IMR-90 (cell line): Measurements from ENCODE around the gene EPN2. TPM values are rescaled to one million over a fixed set of nuclear protein-coding genes. Genes with fewer than 3 reads are reported as not detected.

Experiments
- ATAC-seq: fragments of 200-7000 bp; cut with Tn5 transposase; 2 replicates; pipeline ENCODE4 v1.9.1; 2020; ENCODE audit warnings: low read depth, mild to moderate bottlenecking, moderate library complexity
- BruUV-seq: library from RNA; stranded (reverse); fragments of 400-500 nt; replicated peaks from 2 replicates; lab custom pipeline; 2021; lab: Mats Ljungman, UMichigan
- CTCF ChIA-PET: fragments of 300-600 bp; formaldehyde crosslinking; extraction: SDS; loops from one replicate; lab custom pipeline; 2021; ENCODE audit warnings: antibody characterized with exemption; lab: Yijun Ruan, JAX
- POLR2A ChIA-PET: fragments of 300-600 bp; sonication (Branson Sonifier 250); formaldehyde crosslinking; loops from one replicate; lab custom pipeline; 2022; ENCODE audit warnings: antibody characterized with exemption; ENCODE audit not compliant: unreplicated experiment; lab: Charles Lee
- DNase-seq: peaks from one replicate; pipeline ENCODE4 v3.0.0; 2013
- H2AFZ ChIP-seq: replicated peaks from 2 replicates; pipeline ENCODE3; 2013; ENCODE audit warnings: low read length, mild to moderate bottlenecking; ENCODE audit not compliant: poor library complexity
- H2AK5ac ChIP-seq: 2 replicates; pipeline ENCODE4 v1.6.1; 2013; ENCODE audit warnings: low read depth, low read length, inconsistent platforms
- H2AK9ac ChIP-seq: replicated peaks from 2 replicates; pipeline ENCODE3; 2013; ENCODE audit warnings: mild to moderate bottlenecking, low read depth, low read length, moderate library complexity; ENCODE audit not compliant: poor library complexity
- H2BK120ac ChIP-seq: 2 replicates; pipeline ENCODE4 v1.6.1; 2013; ENCODE audit warnings: low read depth, low read length, inconsistent platforms
- H2BK15ac ChIP-seq: 3 replicates; pipeline ENCODE4 v1.6.1; 2013; ENCODE audit warnings: low read depth, low read length, inconsistent platforms
- H2BK20ac ChIP-seq: 2 replicates; pipeline ENCODE4 v1.6.1; 2013; ENCODE audit warnings: low read depth, mild to moderate bottlenecking, inconsistent platforms, low read length, moderate library complexity
- H2BK5ac ChIP-seq: 2 replicates; pipeline ENCODE4 v1.6.1; 2013; ENCODE audit warnings: mild to moderate bottlenecking, low read depth, low read length, inconsistent platforms; ENCODE audit not compliant: poor library complexity, severe bottlenecking
- H3K14ac ChIP-seq: replicated peaks from 2 replicates; pipeline ENCODE4 v1.6.1; 2013; ENCODE audit warnings: low read depth, low read length, inconsistent platforms
- H3K18ac ChIP-seq: 2 replicates; pipeline ENCODE4 v1.6.1; 2013; ENCODE audit warnings: low read depth, low read length, control low read depth
- H3K23ac ChIP-seq: 2 replicates; pipeline ENCODE4 v1.6.1; 2013; ENCODE audit warnings: low read depth, low read length, inconsistent platforms
- H3K27ac ChIP-seq: 2 replicates; pipeline ENCODE4 v1.5.1; 2013; ENCODE audit warnings: mild to moderate bottlenecking, control low read depth, low read length; ENCODE audit not compliant: insufficient read depth
- H3K27me3 ChIP-seq: 2 replicates; pipeline ENCODE4 v1.6.1; 2013; ENCODE audit warnings: low read length; ENCODE audit not compliant: control insufficient read depth, insufficient read depth
- H3K36me3 ChIP-seq: 2 replicates; pipeline ENCODE4 v1.6.1; 2013; ENCODE audit warnings: low read length, mixed read lengths; ENCODE audit not compliant: control insufficient read depth, insufficient read depth
- H3K4ac ChIP-seq: 2 replicates; pipeline ENCODE4 v1.6.1; 2013; ENCODE audit warnings: low read depth, low read length, inconsistent platforms
- H3K4me1 ChIP-seq: 2 replicates; pipeline ENCODE4 v1.6.1; 2013; ENCODE audit warnings: low read length, mixed read lengths; ENCODE audit not compliant: control insufficient read depth, insufficient read depth
- H3K4me2 ChIP-seq: 2 replicates; pipeline ENCODE4 v1.6.1; 2013; ENCODE audit warnings: low read depth, mild to moderate bottlenecking, control low read depth, low read length, moderate library complexity
- H3K4me3 ChIP-seq: 2 replicates; pipeline ENCODE4 v1.5.1; 2013; ENCODE audit warnings: low read depth, mild to moderate bottlenecking, control low read depth, low read length, moderate library complexity; ENCODE audit not compliant: insufficient read depth
- H3K56ac ChIP-seq: 2 replicates; pipeline ENCODE4 v1.6.1; 2013; ENCODE audit warnings: low read length, inconsistent platforms; ENCODE audit not compliant: insufficient read depth; ENCODE audit errors: extremely low read depth
- H3K79me1 ChIP-seq, 2 experiments: 2 replicates each; pipeline ENCODE4 v1.6.1; 2013; ENCODE audit warnings: low read length in 2 of 2, inconsistent platforms in 1 of 2, low read depth in 1 of 2
- H3K9ac ChIP-seq: 2 replicates; pipeline ENCODE4 v1.6.1; 2013; ENCODE audit warnings: low read depth, low read length, control low read depth
- H3K9me1 ChIP-seq: 2 replicates; pipeline ENCODE4 v1.6.1; 2013; ENCODE audit warnings: low read length, inconsistent platforms; ENCODE audit not compliant: insufficient read depth
- H3K9me3 ChIP-seq: 2 replicates; pipeline ENCODE4 v1.6.1; 2013; ENCODE audit warnings: low read length; ENCODE audit not compliant: control insufficient read depth, insufficient read depth
- H4K20me1 ChIP-seq: 2 replicates; pipeline ENCODE4 v1.6.1; 2013; ENCODE audit warnings: low read length, inconsistent platforms; ENCODE audit not compliant: insufficient read depth
- H4K5ac ChIP-seq: 2 replicates; pipeline ENCODE4 v1.6.1; 2013; ENCODE audit warnings: mild to moderate bottlenecking, low read depth, low read length, control low read depth
- H4K8ac ChIP-seq, 2 experiments: 2 replicates each; pipeline ENCODE4 v1.6.1; 2013; ENCODE audit warnings: low read depth in 2 of 2, low read length in 2 of 2, control low read depth in 1 of 2, inconsistent platforms in 1 of 2
- H4K91ac ChIP-seq: 2 replicates; pipeline ENCODE4 v1.6.1; 2013; ENCODE audit warnings: low read depth, low read length, inconsistent platforms; ENCODE audit not compliant: insufficient read depth
- BHLHE40 ChIP-seq: fragments of 150-350 bp; IDR thresholded peaks from 2 replicates; pipeline ENCODE4 v1.6.1; 2016; ENCODE audit warnings: mild to moderate bottlenecking, low read depth, low read length
- CEBPB ChIP-seq: IDR thresholded peaks from 2 replicates; pipeline ENCODE4 v1.6.1; 2012; ENCODE audit warnings: low read depth, low read length, improper control_type of control experiment
- FOS ChIP-seq: fragments of 150-350 bp; IDR thresholded peaks from 2 replicates; pipeline ENCODE4 v1.6.1; 2016; ENCODE audit warnings: low read depth, low read length
- MAZ ChIP-seq: IDR thresholded peaks from 2 replicates; pipeline ENCODE4 v1.6.1; 2012; ENCODE audit warnings: low read depth, mild to moderate bottlenecking, low read length, improper control_type of control experiment, moderate library complexity, borderline replicate concordance
- NFE2L2 ChIP-seq: fragments of 150-350 bp; IDR thresholded peaks from 2 replicates; pipeline ENCODE4 v1.6.1; 2016; ENCODE audit warnings: low read depth, mild to moderate bottlenecking, low read length
- RAD21 ChIP-seq: IDR thresholded peaks from 2 replicates; pipeline ENCODE4 v1.6.1; 2012; ENCODE audit warnings: low read length, improper control_type of control experiment
- RFX5 ChIP-seq: IDR thresholded peaks from 2 replicates; pipeline ENCODE4 v1.8.0; 2012; ENCODE audit warnings: low read depth, mild to moderate bottlenecking, low read length, moderate library complexity
- WGBS, 2 experiments: methylation state at CpG; one replicate each; pipeline versions ENCODE4 v1.1.5 to v1.1.7; 2013; ENCODE audit warnings: missing lambda C conversion rate in 2 of 2; ENCODE audit not compliant: insufficient read length in 1 of 2; ENCODE audit errors: extremely low coverage in 2 of 2; 5-methylcytosine and 5-hydroxymethylcytosine counted together
- dilution Hi-C: fragments of 300-500 bp; cut with HindIII; formaldehyde crosslinking; loops from one replicate; pipeline ENCODE4 v1.14.3; 2018; ENCODE audit warnings: low sequenced_read_pairs; ENCODE audit not compliant: unreplicated experiment
- in situ Hi-C: fragments of 300-500 bp; cut with MboI; formaldehyde crosslinking; loops from 3 replicates; pipeline ENCODE4 v1.14.3; 2019; ENCODE audit warnings: low sequenced_read_pairs, inconsistent platforms, mixed read lengths
- intact Hi-C: fragments of 100-400 bp; cut with micrococcal nuclease; formaldehyde crosslinking; loops from 2 replicates; pipeline ENCODE4 v1.10.0; 2022
- polyA plus RNA-seq, 3 experiments: library from polyadenylated mRNA; depleted of rRNA; stranded (reverse); fragments of >200 nt; gene quantifications; 2 replicates each; pipeline ENCODE4 v1.2.3, GENCODE V29; 2012; ENCODE audit warnings: low replicate concordance in 1 of 3
- total RNA-seq: library from RNA; depleted of rRNA; stranded (reverse); fragments of >200 nt; gene quantifications from 2 replicates; pipeline ENCODE4 v1.2.3, GENCODE V29; 2012
- TF ChIP-seq, protein P1 (sequence below): conservative IDR thresholded peaks from 2 replicates; pipeline ENCODE4 v1.5.1; 2012; ENCODE audit warnings: mild to moderate bottlenecking, low read depth, low read length, improper control_type of control experiment

EPN2 gene
- total and polyA plus RNA-seq, 2 of the 4 experiments (the other 2 are of a cell fraction), result 14.9 to 25.3 TPM

DNA sequence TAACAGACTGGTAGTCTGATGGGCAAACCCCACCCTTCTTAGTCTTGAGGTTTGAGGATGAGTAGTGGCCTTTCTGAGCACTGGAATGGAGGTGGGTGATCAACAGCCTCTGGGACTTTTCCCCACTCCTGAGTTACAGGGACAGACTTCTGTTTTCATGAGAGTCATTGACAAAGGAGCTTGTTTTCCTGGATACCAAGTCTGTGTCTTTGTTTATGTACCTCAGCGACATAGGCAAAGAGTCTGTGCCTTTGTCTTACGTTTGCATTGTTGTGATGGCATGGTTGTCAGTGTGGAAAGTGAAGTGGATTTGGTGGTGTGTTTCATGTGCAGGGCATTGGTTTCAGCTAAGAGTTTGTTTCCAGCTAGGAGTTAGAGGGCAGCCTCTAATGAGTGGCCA, 17.5 kb downstream of the EPN2 start:
- intact Hi-C loops, result no loop called here
- 100% methylated on average over 2 of the region's 2 CpGs; no CpG with 5 or more reads in 1 of the 2 experiments for WGBS, 2 experiments
- Histone ChIP-seq H3K27ac (no peak overlapping the region), H4K20me1 (peaks cover 82% of the 10 kb centered on the region), H4K91ac (no peak overlapping the region), H3K4me3 (no peak overlapping the region), H3K56ac (no peak overlapping the region), H3K36me3 (no peaks in the 10 kb centered on the region), H3K9ac (no peak overlapping the region), H2BK5ac (no peak overlapping the region), H2AFZ (no peak overlapping the region), H3K4me1 (peaks cover 1% of the 10 kb centered on the region; the same call in 1 of the 2 replicates), H2BK15ac (no peak overlapping the region), H3K4me2 (no peak overlapping the region), H3K27me3 (no peaks in the 10 kb centered on the region), H4K8ac (no peak overlapping the region), H3K14ac (no peak overlapping the region), H2AK5ac (no peak overlapping the region), H2BK20ac (no peak overlapping the region), H3K23ac (no peak overlapping the region), H2BK120ac (no peak overlapping the region), H4K5ac (no peak overlapping the region; the same call in 1 of the 2 replicates), H3K4ac (no peak overlapping the region), H3K18ac (no peak overlapping the region), H3K79me1 (peaks cover 31 to 80% of the 10 kb centered on the region in 2 experiments), H3K9me3 (no peaks in the 10 kb centered on the region), H2AK9ac (no peak overlapping the region), H3K9me1 (peaks cover 15% of the 10 kb centered on the region)
- in situ Hi-C loops, result no loop called here
- CTCF ChIA-PET, result no interaction called here
- DNase-seq (no peak), ATAC-seq (no peak)
- TF ChIP-seq NFE2L2, result no peak
- no peak for TF ChIP-seq FOS
- no peak for TF ChIP-seq RAD21
- no peak for TF ChIP-seq CEBPB
- TF ChIP-seq BHLHE40, result no peak
- TF ChIP-seq, protein P1, sequence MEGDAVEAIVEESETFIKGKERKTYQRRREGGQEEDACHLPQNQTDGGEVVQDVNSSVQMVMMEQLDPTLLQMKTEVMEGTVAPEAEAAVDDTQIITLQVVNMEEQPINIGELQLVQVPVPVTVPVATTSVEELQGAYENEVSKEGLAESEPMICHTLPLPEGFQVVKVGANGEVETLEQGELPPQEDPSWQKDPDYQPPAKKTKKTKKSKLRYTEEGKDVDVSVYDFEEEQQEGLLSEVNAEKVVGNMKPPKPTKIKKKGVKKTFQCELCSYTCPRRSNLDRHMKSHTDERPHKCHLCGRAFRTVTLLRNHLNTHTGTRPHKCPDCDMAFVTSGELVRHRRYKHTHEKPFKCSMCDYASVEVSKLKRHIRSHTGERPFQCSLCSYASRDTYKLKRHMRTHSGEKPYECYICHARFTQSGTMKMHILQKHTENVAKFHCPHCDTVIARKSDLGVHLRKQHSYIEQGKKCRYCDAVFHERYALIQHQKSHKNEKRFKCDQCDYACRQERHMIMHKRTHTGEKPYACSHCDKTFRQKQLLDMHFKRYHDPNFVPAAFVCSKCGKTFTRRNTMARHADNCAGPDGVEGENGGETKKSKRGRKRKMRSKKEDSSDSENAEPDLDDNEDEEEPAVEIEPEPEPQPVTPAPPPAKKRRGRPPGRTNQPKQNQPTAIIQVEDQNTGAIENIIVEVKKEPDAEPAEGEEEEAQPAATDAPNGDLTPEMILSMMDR, result no peak
- no peak for TF ChIP-seq MAZ
- TF ChIP-seq RFX5, result no peak
- POLR2A ChIA-PET, result no interaction called here
- BruUV-seq, result no TSS peak
- dilution Hi-C loops, result no loop called here
